Stimulated activated CD4-positive, alpha-beta T cell treated with anti-CD3 and anti-CD28 coated beads, Interleukin-1b, Interleukin-23, amount 100 ng/mL, for 48 hours (primary cell): ENCODE data around the gene LIMS3.
"Not testable (repeated sequence)": the region's sequence is repeated elsewhere in the genome, so short reads cannot be mapped to it uniquely, and the experiment has no call there.

Experiments
- DNase-seq: peaks from one replicate; pipeline ENCODE4 v3.0.0-alpha.2; 2020

LIMS3 gene, protein sequence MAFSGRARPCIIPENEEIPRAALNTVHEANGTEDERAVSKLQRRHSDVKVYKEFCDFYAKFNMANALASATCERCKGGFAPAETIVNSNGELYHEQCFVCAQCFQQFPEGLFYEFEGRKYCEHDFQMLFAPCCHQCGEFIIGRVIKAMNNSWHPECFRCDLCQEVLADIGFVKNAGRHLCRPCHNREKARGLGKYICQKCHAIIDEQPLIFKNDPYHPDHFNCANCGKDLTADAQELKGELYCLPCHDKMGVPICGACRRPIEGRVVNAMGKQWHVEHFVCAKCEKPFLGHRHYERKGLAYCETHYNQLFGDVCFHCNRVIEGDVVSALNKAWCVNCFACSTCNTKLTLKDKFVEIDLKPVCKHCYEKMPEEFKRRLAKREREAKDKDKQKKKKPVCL

DNA sequence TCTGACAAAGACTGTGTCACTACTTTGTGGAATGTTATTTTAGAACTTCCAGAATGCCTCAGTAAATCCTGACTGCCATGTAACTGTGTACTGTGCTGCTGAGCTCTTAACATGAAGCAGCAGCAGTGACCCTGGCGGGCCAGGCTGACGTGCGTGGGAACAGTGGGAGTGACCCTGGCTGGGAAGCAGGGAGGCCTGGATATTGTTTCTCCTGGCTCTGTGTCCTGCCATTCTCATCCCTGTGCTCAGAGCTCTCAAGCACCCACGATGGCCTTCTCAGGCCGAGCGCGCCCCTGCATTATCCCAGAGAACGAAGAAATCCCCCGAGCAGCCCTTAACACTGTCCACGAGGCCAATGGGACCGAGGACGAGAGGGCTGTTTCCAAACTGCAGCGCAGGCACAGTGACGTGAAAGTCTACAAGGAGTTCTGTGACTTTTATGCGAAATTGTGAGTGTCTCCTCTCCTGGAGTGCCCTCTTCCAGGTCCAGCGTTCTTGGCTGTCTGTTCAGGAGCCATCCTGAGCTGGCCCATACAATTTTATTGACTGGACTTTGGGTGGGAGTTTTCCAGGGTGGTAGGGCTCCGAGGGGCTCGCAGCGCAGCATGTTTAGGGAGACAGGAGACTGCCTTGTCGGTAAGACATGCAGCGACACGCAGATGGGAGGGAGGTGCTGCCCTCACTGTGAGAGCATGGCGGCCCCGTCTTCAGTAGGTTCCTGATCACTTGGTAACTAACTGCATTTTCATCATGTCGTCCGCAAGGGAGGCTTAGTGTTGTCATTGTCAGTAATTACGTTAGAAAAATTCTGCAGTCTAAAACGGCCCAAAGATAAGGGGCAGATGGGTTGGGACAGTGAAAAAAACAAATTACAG lies at the start of gene LIMS3:
TSS of gene LIMS3 (plus strand) at position 227 of the 875 bp plus-strand sequence. CDS start at position 268, 41 bp downstream.
- not testable (repeated sequence) for DNase-seq

DNA sequence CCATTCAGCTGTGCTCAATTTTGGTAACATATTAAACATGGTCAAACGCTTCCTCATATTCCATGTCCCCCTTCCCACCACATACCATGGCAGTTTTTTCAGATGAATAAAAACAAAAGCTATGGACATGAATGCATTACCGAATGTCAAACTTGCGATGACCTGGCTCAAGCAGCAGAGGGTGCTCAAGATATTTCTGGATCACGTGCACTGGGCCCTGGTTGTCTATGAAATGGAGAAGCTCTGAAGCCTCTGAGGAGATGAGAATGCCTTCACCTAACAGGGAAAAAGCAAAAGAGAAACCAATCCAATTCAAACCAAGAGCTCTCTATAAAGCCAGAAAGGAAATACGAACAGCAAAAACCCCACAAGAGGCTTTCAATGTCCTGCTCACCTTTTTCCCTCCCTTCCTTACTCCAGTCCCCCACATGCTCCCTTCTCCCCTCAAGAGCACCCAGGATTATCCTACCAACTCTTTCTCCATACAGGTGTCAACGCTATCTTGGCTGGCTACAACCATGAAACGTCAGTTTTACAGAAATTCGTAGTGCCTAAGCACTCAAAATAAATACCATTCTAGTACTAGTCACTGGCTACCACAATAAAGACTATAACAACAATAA lies 27.2 kb upstream of the LIMS3 start:
- DNase-seq = not testable (repeated sequence)

DNA sequence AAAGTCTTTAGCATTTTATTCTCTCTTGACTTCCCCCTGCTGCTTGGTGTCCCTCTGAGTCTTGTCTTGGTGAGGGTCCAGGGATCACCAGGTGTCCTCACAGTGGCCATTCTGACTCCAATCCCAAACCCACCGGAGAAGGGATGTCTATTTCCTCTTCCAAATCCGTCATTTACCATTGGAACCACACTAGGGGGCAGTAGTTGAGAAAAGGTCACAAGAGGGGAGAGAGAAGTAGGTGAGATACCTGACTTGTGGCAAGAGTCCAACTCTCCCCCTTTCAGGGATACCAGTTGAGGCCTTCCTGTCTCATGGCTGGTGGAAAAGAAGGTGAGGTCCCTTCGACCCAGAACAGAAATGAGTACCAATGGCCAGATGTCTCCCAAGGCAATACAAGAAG lies 21.9 kb upstream of the LIMS3 start:
- DNase-seq = not testable (repeated sequence)

DNA sequence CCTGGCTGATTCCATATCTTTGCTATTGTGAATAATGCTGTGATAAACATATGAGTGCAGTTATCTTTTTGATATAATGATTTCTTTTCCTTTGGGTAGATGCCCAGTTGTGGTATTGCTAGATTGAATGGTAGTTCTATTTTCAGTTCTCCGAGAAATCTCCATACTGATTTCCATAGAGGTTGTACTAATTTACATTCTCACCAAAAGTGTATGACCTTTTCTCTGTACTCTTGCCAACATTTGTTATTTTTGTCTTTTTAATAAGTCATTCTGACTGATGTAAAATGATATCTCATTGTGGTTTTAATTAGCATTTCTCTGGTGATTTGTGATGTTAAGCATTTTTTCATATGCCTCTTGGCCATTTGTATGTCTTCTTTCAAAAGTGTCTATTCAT lies 16.4 kb upstream of the LIMS3 start:
- not testable (repeated sequence) for DNase-seq

DNA sequence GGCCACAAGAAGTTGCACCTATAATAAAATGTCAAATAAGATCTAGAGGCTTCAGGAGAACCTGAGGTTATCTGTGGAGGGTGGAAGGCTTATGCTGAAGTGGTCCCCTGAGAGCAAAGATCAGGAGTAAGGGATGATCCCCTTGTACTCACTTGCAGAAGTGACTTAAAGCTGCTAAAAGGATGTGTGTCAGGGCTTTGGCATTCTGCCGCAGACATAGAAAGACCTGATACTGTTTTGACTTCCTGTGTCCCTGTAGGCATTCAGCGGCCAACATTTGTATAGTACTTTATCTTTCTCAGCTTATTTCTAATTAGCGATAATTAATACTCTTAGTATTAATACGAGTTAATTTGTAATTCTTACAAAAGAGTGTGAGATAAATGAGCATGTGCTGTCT lies 10.1 kb upstream of the LIMS3 start:
- not testable (repeated sequence) for DNase-seq

DNA sequence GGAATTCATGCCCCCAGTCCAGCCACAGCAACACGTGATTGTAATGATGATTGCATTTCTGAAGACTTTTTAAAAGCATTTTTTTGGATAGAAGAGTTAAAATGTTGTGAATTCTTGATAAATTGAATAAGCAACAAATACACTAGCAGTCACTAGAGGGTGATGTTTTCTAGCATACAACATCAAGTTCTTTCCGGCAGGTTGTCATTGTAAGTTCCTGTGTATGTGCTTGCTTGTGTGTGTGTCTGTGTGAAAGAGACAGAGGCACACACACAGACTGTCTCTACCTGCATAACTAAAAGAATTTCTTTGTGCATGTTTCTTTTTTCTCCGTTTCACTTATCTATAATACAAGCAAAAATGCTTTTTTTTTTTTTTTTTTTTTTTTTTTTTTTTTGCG lies 8.6 kb upstream of the LIMS3 start:
- DNase-seq = not testable (repeated sequence)

DNA sequence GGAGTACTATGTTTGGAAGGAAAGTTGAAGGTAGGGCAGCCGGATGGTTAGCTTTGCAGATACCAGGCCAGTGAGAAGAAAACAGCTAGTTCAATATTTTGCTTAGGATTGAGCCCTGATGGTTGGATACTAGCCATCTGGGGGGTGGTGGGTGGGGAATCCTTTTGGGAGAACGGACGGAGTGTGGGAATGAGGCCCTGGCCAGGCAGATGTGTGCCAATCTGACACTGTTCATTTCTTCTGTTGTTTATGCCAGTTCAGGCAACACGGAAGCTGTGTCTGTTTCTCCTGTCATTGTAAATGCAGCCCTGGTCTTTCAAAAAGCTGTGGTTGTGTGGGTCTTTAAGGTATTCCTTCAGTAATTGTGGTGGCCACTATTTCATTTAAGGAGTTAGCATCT lies 7.5 kb upstream of the LIMS3 start:
- DNase-seq = not testable (repeated sequence)

DNA sequence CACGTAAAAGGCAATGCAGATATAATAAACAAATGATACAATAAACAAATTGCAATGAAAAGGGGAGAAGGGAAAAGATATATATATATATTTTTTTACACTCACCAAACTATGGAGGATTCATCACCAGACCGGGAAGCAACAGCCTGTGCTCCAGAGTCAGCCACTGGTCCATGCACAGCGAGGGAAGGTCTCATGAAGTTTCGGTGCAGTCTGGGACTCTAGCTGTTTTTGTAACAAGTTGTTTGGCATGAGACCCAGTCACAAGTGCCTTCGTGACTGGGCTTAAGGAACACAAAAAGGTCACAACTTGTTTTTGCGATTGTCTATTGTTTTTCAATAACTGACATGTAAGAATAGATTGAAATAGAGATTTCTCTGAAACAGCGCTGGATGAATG lies 4.8 kb upstream of the LIMS3 start:
- not testable (repeated sequence) for DNase-seq

DNA sequence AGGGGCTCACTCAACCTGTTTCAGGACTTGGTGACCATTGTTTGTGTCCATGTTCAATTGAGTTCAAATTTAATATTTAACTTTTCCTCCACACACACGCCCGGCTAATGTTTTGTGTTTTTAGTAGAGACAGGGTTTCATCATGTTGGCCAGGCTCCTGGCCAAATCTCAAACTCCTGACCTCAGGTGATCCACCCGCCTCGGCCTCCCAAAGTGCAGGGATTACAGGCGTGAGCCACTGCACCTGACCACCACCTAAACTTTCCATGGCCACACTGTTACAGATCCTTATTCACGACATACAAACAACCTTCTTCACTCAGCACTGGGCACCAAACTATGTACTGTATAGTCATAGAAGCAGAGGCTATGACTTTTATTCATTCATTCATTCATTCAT lies 4.3 kb upstream of the LIMS3 start:
- DNase-seq = not testable (repeated sequence)

DNA sequence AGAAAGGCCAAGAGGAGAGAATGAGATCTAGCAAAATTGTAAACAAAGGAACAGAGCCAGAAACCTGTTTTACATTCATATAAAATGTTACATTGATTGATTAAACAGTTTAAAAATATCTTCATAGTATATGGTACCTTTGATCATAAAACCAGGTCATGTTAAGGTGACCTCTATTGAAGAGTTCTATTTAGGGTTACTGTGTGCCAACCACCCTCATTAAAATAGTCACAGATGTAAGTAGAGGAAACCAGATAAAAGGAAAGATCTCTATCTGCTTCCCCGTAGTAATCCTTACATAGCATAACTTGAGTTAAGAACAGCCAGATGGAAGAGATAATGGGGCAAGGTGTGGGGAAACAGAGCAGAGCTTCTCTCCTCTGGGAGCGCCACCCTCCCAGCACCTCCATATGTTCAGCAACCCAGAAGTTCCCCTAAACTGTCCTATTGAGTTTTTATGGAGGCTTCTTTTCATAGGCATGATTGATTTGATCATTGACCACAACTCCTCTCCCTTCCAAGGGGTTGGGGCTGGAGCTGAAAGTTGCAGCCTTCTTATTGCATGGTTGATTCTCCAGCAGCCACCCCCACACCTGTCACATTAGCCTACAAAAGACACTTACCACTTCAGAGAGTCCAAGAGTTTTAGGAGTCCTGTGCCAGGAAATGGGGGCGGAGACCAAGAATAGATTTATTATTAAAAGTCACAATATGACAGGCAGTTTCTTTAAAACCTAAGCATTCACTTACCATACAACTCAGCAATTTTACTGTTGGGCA lies 3.2 kb upstream of the LIMS3 start:
- DNase-seq = not testable (repeated sequence)

DNA sequence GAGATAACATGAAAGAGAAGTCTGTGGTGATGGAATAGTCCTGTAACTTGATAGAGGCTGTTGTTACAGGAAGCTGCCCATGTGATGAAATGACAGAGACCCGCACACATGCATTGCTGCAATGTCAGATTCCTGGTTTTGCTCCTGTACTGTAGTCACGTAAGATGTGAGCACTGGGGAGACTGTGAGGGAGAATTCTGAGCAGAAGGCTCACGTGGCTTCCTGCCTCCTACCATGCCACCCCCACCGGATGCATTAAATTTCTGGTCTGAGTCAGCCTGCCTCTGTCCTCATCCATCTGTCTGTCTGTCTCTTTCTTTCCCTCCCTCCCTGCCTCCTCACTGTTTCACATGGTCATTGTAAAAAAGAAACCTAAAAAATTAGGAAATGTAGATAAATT lies 2.3 kb upstream of the LIMS3 start:
- not testable (repeated sequence) for DNase-seq

DNA sequence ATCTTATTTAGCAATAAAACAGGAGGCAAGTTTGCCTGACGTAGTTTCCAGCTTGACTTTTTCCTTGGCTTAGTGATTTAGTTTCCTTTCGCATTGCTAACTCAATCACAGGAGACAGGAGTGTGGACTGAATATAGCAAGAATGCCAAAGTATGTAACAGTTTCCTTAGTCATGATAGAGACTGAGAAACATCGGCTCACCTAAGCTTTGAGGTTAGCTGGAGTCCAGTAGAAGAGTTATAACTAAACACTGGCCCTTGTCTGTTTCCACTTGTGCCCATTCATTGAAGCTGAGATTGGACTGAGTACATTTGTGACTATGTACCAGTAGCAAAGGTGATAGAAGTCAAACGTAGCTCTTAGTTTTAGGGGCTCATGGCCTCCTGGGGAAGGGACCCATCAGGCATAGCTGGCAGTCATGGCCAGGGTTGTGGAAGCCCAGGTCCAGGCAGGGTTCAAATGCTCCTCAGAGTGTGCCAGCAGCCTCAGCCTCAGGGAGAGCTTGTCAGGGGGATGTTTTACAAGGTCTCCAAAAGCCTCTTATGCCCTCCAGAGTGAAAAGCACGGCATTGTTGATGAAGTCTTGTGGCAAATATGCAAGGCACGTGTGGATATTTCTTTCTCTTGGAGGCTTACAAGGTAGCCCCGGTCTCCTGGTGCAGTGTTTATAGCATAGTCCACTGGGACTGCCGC lies 573 bp upstream of the LIMS3 start:
- DNase-seq = not testable (repeated sequence)

DNA sequence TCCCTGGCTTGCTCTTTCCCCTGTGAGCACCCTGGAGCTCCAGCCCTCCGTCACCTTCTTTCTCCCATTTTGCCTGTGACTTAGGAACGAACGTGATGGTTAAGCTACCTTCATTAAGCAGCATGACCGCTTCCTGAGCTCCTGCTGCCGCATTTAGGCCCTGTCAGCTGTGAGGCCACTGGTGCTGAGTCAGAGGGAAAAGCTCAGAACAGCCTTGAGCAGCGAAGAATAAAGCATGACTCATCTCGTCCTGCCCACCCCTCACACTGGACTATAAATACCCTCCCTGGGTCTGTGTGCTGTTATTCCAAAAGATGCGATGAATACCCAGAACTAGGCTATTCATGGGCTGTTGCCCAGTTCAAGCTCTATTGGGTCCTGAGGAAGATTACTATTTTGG lies 7.3 kb downstream of the LIMS3 start:
- not testable (repeated sequence) for DNase-seq

DNA sequence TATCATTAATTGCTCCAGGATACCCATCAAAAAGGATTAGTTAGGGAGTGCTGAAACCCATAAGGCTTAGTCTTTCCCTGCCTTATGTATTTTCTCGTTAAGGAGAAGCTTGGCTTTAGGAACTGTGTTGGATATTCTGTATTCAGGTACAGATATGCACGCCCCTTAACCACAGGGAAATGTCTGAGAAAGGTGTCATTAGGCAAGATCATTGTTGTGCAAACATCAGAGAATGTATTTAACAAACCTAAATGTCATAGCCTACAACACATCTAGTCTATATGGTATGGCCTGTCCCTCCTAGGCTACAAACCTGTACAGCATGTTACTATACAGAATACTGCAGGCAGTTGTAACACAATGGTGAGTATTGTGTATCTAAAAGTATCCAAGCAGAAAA lies 10.1 kb downstream of the LIMS3 start:
- not testable (repeated sequence) for DNase-seq

DNA sequence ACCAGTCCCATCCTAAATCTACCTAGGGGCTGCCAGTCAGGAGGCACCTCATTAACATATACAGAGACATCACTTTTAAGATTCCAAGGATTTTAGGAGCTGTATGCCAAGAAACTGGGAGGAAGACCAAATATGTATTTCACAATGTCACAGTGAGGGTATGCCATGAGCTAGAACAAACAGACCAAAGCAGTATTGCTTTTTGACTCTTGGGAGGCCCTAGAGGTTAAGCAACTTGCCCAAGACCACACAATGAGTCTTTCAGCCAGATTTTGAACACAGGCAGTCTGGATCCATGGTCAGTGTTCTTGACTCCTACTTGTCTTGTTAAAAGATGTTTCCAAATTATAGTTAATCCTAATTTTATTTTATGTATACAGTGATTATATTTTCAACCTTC lies 12.3 kb downstream of the LIMS3 start:
- DNase-seq = not testable (repeated sequence)

DNA sequence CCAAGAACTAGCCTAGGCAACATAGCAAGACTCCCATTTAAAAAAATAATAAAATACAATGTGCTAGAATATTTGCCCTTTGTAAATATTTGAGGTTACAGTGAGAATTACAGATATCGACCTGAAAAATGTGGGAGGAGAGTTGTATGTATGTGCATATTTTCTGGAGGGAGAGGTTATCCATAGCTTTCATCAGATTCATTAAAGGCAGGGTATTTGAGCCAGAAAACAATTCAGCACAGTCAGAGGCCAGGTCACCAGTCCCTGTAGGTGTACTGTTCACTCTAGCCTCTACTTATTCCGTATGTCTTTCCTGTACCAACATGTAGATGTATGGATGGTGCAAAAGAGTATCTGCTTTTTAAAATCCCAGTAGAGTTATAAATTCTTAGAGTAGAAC lies 15.4 kb downstream of the LIMS3 start:
- not testable (repeated sequence) for DNase-seq

DNA sequence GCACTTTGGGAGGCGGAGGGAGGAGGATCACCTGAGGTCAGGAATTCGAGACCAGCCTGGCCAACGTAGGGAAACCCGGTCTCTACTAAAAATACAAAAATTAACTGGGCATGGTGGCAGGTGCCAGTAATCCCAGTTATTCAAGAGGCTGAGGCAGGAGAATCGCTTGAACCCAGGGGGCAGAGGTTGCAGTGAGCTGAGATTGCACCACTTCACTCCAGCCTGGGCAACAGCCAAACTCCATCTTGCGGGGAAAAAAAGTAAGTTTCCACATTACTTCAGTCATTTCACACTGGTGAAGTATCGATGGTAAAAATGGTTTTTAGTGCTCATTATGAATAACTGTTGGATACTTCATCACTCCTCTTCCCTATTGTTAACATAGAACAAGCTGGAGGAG lies 16.1 kb downstream of the LIMS3 start:
- DNase-seq = not testable (repeated sequence)

DNA sequence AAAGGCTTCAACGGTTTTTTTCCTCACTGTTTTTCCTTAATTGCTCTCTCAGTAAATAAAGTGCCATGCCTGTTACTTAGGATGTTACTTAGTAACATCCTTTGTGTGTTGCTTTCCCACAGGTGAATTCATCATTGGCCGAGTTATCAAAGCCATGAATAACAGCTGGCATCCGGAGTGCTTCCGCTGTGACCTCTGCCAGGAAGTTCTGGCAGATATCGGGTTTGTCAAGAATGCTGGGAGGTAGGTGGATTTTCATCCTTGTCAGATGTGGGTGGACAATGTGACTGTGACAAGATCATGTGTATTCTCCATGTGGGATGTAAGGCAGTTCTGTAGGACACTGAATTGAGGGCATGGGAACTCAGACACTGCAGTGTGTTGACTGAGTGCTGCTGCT lies 17.3 kb downstream of the LIMS3 start:
- not testable (repeated sequence) for DNase-seq

DNA sequence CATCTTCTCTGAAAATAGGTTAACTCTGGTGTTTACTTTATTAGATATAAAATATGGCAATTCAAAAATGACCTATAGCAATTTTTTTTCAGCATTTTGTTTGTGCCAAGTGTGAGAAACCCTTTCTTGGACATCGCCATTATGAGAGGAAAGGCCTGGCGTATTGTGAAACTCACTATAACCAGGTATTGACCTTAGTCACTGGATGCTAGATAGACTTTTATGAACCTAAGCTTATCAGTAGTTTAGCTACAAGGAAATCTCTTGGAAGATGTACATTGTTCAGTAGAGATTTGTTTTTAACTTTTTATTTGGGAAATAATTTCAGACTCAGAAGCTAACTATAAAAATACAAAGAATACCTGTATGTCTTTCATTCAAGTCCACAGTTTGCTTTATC lies 21.7 kb downstream of the LIMS3 start:
- DNase-seq = not testable (repeated sequence)

DNA sequence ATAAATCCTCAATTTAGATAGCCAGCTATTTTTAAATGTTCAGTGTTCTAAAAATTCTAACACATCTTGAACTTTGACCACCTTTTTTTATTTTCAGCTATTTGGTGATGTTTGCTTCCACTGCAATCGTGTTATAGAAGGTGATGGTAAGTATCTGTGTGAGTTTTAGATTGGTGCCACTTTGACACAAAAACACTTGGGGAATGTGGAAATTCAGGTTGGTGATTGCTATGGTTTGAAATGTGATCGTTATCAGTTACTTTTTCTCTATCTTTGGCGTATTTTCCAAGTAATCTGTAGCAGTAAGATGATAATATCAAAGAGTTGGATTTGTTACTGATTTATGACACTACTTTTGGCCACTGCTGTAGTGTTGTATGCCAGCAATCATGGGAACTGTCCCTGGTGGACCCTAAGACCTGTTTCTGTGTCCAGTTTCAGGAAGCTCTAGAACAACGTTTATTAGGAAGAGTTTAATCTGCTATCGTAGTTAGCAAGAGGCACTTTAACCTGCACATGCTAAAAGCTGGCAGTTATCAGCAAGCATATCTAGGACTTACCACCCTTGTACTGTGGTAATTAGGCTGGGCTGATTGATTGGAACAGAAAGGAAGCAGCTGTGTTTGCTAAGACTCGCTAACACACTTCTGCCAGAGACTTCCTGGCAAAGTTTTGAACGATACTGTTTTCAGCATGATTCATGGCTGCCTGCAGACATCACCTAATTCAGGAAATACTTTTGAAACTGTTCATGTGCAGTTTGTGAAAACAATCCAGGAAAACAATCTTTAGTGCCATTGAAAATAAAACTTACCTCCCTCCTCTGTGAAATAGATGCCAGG lies 23.3 kb downstream of the LIMS3 start:
- not testable (repeated sequence) for DNase-seq

DNA sequence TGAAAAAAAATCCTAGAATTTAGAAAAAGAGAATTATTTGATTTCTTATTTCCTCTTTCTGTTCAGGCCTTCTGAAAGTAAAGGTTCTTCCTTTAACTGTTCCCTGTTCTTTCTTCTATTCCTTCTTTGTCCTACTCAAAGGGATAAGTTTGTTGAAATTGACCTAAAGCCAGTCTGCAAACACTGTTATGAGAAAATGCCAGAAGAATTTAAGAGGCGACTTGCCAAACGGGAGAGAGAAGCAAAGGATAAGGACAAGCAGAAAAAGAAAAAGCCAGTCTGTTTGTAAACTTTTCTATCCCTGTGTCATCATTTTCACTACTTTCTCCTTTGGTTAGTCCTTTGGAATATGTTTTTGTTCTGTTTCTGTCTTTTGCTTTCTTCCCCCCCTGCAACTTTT lies 26.0 kb downstream of the LIMS3 start:
- DNase-seq = not testable (repeated sequence)
